Mammary epithelial cell (primary cell): ENCODE data around the gene RUNX1.

ENCODE experiments used
- CTCF ChIP-seq, 2 donors: IDR thresholded peaks in 1 of 2; conservative IDR thresholded peaks in 1 of 2; 2 replicates each; pipeline ENCODE4 v1.5.1; 2011 to 2012; ENCODE audit warnings: inconsistent platforms in 2 of 2, low read length in 2 of 2, mild to moderate bottlenecking in 2 of 2, control low read depth in 1 of 2, low read depth in 1 of 2; ENCODE audit not compliant: insufficient read depth in 1 of 2; ENCODE audit errors: extremely low read depth in 1 of 2
- EZH2 ChIP-seq: IDR thresholded peaks from 2 replicates; pipeline ENCODE4 v1.6.1; 2012; ENCODE audit warnings: low read length, inconsistent platforms, borderline replicate concordance

GRCh38 chr21:35011681-35012080 lies 37.4 kb downstream of the RUNX1 start:
- TF ChIP-seq EZH2 (no peak), CTCF (conservative IDR thresholded peaks at IDR 0.05 in 1 of 2, IDR thresholded peaks at IDR 0.05 in 1 of 2; ENCODE audit: extremely low read depth in 1 of 2, insufficient read depth in 1 of 2, low read depth in 1 of 2, low read length in 2 of 2) (no peak)
